Neuronal stem cell (in vitro differentiated cells): ENCODE results near the gene ZNF823.

Experiments
- DNase-seq: peaks from one replicate; pipeline ENCODE4 v3.0.0-alpha.2; 2013; ENCODE audit warnings: low spot score
- H2AFZ ChIP-seq: one replicate; pipeline ENCODE4 v1.6.1; 2013; ENCODE audit warnings: mild to moderate bottlenecking, low read length, inconsistent platforms
- H2AK5ac ChIP-seq: 2 replicates; pipeline ENCODE4 v1.6.1; 2013; ENCODE audit warnings: low read depth, mild to moderate bottlenecking, inconsistent platforms, low read length, moderate library complexity, mixed read lengths
- H2BK120ac ChIP-seq: 2 replicates; pipeline ENCODE4 v1.6.1; 2013; ENCODE audit warnings: low read depth, mild to moderate bottlenecking, inconsistent platforms, low read length, moderate library complexity, mixed read lengths
- H2BK12ac ChIP-seq: one replicate; pipeline ENCODE4 v1.6.1; 2013; ENCODE audit warnings: low read length, inconsistent platforms
- H2BK15ac ChIP-seq: 2 replicates; pipeline ENCODE4 v1.6.1; 2013; ENCODE audit warnings: mild to moderate bottlenecking, low read length, inconsistent platforms, mixed read lengths
- H2BK5ac ChIP-seq: one replicate; pipeline ENCODE4 v1.6.1; 2013; ENCODE audit warnings: inconsistent platforms, mild to moderate bottlenecking, low read length, moderate library complexity
- H3K14ac ChIP-seq: one replicate; pipeline ENCODE4 v1.6.1; 2013; ENCODE audit warnings: low read length, inconsistent platforms
- H3K18ac ChIP-seq: 2 replicates; pipeline ENCODE4 v1.6.1; 2013; ENCODE audit warnings: low read length, inconsistent platforms
- H3K23ac ChIP-seq: 2 replicates; pipeline ENCODE4 v1.6.1; 2013; ENCODE audit warnings: low read depth, mild to moderate bottlenecking, mixed read lengths, low read length, inconsistent platforms; ENCODE audit not compliant: poor library complexity
- H3K27ac ChIP-seq: replicated peaks from 3 replicates; pipeline ENCODE4 v1.5.1; 2013; ENCODE audit warnings: low read length, inconsistent platforms
- H3K27me3 ChIP-seq, 3 experiments: 2 replicates each; pipeline ENCODE4 v1.6.1; 2013; ENCODE audit warnings: low read length in 3 of 3, mild to moderate bottlenecking in 2 of 3, inconsistent platforms in 1 of 3, low read depth in 1 of 3, mixed read lengths in 1 of 3, moderate library complexity in 1 of 3; ENCODE audit not compliant: control insufficient read depth in 3 of 3, insufficient read depth in 3 of 3
- H3K36me3 ChIP-seq, 2 donors: replicated peaks in 1 of 2; 2 replicates each; pipeline ENCODE4 v1.6.1; 2013; ENCODE audit warnings: low read length in 2 of 2; ENCODE audit not compliant: control insufficient read depth in 2 of 2, insufficient read depth in 2 of 2
- H3K4ac ChIP-seq: 2 replicates; pipeline ENCODE4 v1.6.1; 2013; ENCODE audit warnings: inconsistent platforms, mild to moderate bottlenecking, low read length, moderate library complexity
- H3K4me1 ChIP-seq, 2 donors: 1 replicate in 1 of 2; 2 replicates in 1 of 2; pipeline ENCODE4 v1.6.1; 2013; ENCODE audit warnings: low read length in 2 of 2, low read depth in 1 of 2; ENCODE audit not compliant: control insufficient read depth in 2 of 2, insufficient read depth in 1 of 2
- H3K4me2 ChIP-seq: one replicate; pipeline ENCODE4 v1.6.1; 2013; ENCODE audit warnings: mild to moderate bottlenecking, low read length, inconsistent platforms; ENCODE audit not compliant: insufficient read depth, poor library complexity, severe bottlenecking
- H3K4me3 ChIP-seq, 2 donors: 2 replicates each; pipeline ENCODE4 v1.5.1; 2013; ENCODE audit warnings: low read length in 2 of 2, mild to moderate bottlenecking in 2 of 2, inconsistent platforms in 1 of 2, moderate library complexity in 1 of 2
- H3K79me1 ChIP-seq: one replicate; pipeline ENCODE4 v1.6.1; 2013; ENCODE audit warnings: low read depth, mild to moderate bottlenecking, inconsistent platforms, low read length, moderate library complexity
- H3K9ac ChIP-seq: one replicate; pipeline ENCODE4 v1.6.1; 2013; ENCODE audit warnings: mild to moderate bottlenecking, low read depth, low read length, inconsistent platforms; ENCODE audit not compliant: poor library complexity
- H3K9me3 ChIP-seq, 2 donors: replicated peaks in 1 of 2; 2 replicates each; pipeline versions ENCODE3 to v1.6.1; 2013; ENCODE audit warnings: low read length in 2 of 2, mild to moderate bottlenecking in 2 of 2, inconsistent platforms in 1 of 2, low read depth in 1 of 2, mixed read lengths in 1 of 2, moderate library complexity in 1 of 2; ENCODE audit not compliant: control insufficient read depth in 2 of 2, insufficient read depth in 1 of 2
- H4K8ac ChIP-seq: one replicate; pipeline ENCODE4 v1.6.1; 2013; ENCODE audit warnings: low read depth, mild to moderate bottlenecking, inconsistent platforms, low read length, moderate library complexity
- H4K91ac ChIP-seq: one replicate; pipeline ENCODE4 v1.6.1; 2013; ENCODE audit warnings: low read length, low read depth, mild to moderate bottlenecking, inconsistent platforms; ENCODE audit not compliant: poor library complexity
- WGBS, 2 donors: extraction: QIAGEN DNeasy Blood & Tissue Kit; methylation state at CpG; one replicate each; pipeline ENCODE4 v1.1.7; 2013; ENCODE audit warnings: missing lambda C conversion rate in 2 of 2, mixed read lengths in 1 of 2; ENCODE audit not compliant: insufficient read length in 2 of 2, insufficient replicate concordance in 1 of 2; ENCODE audit errors: extremely low coverage in 2 of 2; 5-methylcytosine and 5-hydroxymethylcytosine counted together

ZNF823 gene

DNA sequence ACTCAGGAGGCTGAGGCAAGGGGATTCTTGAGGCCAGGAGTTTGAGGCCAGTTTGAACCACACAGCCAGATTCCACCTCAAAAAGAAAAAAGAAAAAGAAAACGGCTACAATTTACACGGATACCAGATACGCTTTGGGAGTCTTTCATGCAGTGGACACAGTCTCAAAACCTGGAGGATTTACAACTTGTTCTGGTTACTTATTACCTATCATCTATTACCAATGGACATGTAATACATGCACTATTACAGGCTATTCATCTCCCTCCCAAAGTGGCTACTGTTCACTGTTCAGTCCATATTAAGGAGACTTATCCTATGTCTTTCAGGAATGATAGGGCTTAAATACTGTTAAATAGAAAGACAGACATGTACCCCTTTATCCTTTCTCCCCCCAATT lies 33.3 kb downstream of the ZNF823 start:
- Histone ChIP-seq H2AK5ac (no peak overlapping the region), H2BK15ac (no peak overlapping the region), H3K79me1 (no peaks in the 10 kb centered on the region), H3K9ac (no peak overlapping the region), H3K23ac (no peak overlapping the region), H3K4ac (no peak overlapping the region), H3K27ac (no peak overlapping the region), H3K9me3 (peaks cover 2 to 5% of the 10 kb centered on the region in 2 donors), H3K14ac (no peak overlapping the region), H3K36me3 (no peaks in the 10 kb centered on the region), H3K27me3 (no peaks in the 10 kb centered on the region), H3K18ac (no peak overlapping the region), H2BK5ac (no peak overlapping the region), H3K4me1 (peaks cover 0 to 4% of the 10 kb centered on the region in 2 donors), H2BK12ac (no peak overlapping the region), H4K91ac (no peak overlapping the region), H4K8ac (no peak overlapping the region), H2AFZ (no peak overlapping the region), H2BK120ac (no peak overlapping the region), H3K4me3 (no peak overlapping the region), H3K4me2 (no peak overlapping the region)
- no peak for DNase-seq
- WGBS, 2 donors: no CpG with 5 or more reads among the region's 3 CpGs

- no peak overlapping the region for H3K23ac ChIP-seq
- peaks cover 0 to 4% of the 10 kb centered on the region in 2 donors for H3K4me1 ChIP-seq
- H2BK120ac ChIP-seq: no peak overlapping the region
- H3K9me3 ChIP-seq: peaks cover 0 to 3% of the 10 kb centered on the region in 2 donors
- H4K8ac ChIP-seq: no peak overlapping the region
- H3K27ac ChIP-seq: no peak overlapping the region
- no peak overlapping the region for H3K9ac ChIP-seq
- H3K79me1 ChIP-seq: no peaks in the 10 kb centered on the region
- no peak overlapping the region for H3K4ac ChIP-seq
- H2AFZ ChIP-seq: no peak overlapping the region
- H3K4me2 ChIP-seq: no peak overlapping the region
- H3K4me3 ChIP-seq: no peak overlapping the region
- H2BK5ac ChIP-seq: no peak overlapping the region
- H2AK5ac ChIP-seq: no peak overlapping the region
- no peak overlapping the region for H2BK12ac ChIP-seq
- WGBS, 2 donors: no CpG with 5 or more reads among the region's 2 CpGs
- H3K36me3 ChIP-seq: no peaks in the 10 kb centered on the region
- H3K14ac ChIP-seq: no peak overlapping the region
- H4K91ac ChIP-seq: no peak overlapping the region
- no peaks in the 10 kb centered on the region for H3K27me3 ChIP-seq
- no peak overlapping the region for H2BK15ac ChIP-seq
- no peak for DNase-seq
- no peak overlapping the region for H3K18ac ChIP-seq
Measured at GRCh38 chr19:11704626-11705025, 34.1 kb downstream of the ZNF823 start.

DNA sequence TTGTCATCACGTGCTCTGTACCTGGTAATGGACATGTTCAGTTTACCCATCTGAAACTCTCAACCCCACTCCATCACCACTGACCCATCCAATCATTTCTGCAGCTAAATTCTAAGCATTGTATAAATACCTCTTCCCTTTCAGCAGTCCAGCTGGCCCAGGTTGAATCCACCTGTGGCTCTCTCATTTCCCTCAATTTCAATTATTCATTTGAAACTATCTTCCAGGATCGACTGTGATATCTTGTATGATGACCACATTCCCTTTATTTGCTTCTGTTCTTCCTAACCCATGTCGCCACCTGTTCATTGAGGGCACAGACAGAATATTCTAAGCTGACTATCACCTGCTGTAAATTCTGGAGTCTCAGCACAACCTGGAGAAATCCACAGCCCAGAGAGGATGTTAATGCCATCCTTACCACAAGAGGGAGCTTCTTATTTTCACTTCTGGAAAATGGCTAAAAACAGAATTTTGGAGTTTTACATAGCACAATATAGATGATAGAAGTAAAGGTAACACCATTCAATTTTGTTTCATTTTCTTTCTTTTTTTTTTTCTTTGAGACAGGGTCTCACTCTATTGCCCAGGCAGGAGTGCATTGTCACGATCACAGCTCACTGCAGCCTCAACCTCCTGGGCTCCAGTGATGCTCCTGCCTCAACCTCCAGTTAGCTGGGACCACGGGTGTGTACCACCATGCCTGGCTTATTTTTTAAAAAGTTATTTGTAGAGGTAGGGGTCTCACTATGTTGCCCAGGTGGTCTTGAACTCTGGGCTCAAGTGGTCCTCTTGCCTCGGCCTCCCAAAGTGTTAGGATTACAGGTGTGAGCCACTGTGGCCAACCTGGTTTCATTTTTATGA lies 38.6 kb downstream of the ZNF823 start:
- Histone ChIP-seq H3K14ac (no peak overlapping the region), H3K27me3 (no peaks in the 10 kb centered on the region), H3K4me3 (no peak overlapping the region), H2BK12ac (no peak overlapping the region), H2BK15ac (no peak overlapping the region), H2BK120ac (no peak overlapping the region), H3K36me3 (no peaks in the 10 kb centered on the region), H3K9me3 (no peaks in the 10 kb centered on the region), H3K18ac (no peak overlapping the region), H3K4ac (no peak overlapping the region), H3K27ac (no peak overlapping the region), H3K79me1 (no peaks in the 10 kb centered on the region), H3K4me2 (no peak overlapping the region), H2AFZ (no peak overlapping the region), H2AK5ac (no peak overlapping the region), H3K9ac (no peak overlapping the region), H4K91ac (no peak overlapping the region), H3K4me1 (peaks cover 2 to 5% of the 10 kb centered on the region in 2 donors), H2BK5ac (no peak overlapping the region), H4K8ac (no peak overlapping the region), H3K23ac (no peak overlapping the region)
- no CpG with 5 or more reads among the region's 6 CpGs for WGBS, 2 donors
- no peak for DNase-seq

GRCh38 chr19:11698231-11698630 lies 40.5 kb downstream of the ZNF823 start:
- Histone ChIP-seq H2BK12ac (no peak overlapping the region), H4K8ac (no peak overlapping the region), H3K36me3 (no peaks in the 10 kb centered on the region), H2BK120ac (no peak overlapping the region), H2BK5ac (no peak overlapping the region), H3K9me3 (peaks cover 0 to 5% of the 10 kb centered on the region in 2 donors), H3K27ac (no peak overlapping the region), H3K27me3 (no peaks in the 10 kb centered on the region), H4K91ac (no peak overlapping the region), H3K4ac (no peak overlapping the region), H3K4me2 (no peak overlapping the region), H3K14ac (no peak overlapping the region), H3K23ac (no peak overlapping the region), H3K79me1 (no peaks in the 10 kb centered on the region), H2AFZ (no peak overlapping the region), H3K4me1 (peaks cover 2 to 3% of the 10 kb centered on the region in 2 donors), H3K4me3 (no peak overlapping the region), H3K9ac (no peak overlapping the region), H2AK5ac (no peak overlapping the region), H2BK15ac (no peak overlapping the region), H3K18ac (no peak overlapping the region)
- no peak for DNase-seq
- no CpG with 5 or more reads among the region's 6 CpGs for WGBS, 2 donors
